Urinary bladder (tissue), 4 donors: ENCODE results near the gene HOXC4. TPM values are rescaled to one million over a fixed set of nuclear protein-coding genes. Genes with fewer than 3 reads are reported as not detected.

Experiments
- DNase-seq: peaks from one replicate; pipeline ENCODE4 v3.0.0-alpha.2; 2015; ENCODE audit errors: extremely low spot score
- H3K27ac ChIP-seq: one replicate; pipeline ENCODE4 v1.5.1; 2013; ENCODE audit warnings: low read depth, mild to moderate bottlenecking, moderate library complexity
- H3K36me3 ChIP-seq: one replicate; pipeline ENCODE4 v1.6.1; 2013; ENCODE audit warnings: mild to moderate bottlenecking, moderate library complexity; ENCODE audit not compliant: insufficient read depth
- H3K4me1 ChIP-seq: one replicate; pipeline ENCODE4 v1.6.1; 2013; ENCODE audit warnings: mild to moderate bottlenecking, moderate library complexity; ENCODE audit not compliant: insufficient read depth
- H3K4me3 ChIP-seq: one replicate; pipeline ENCODE4 v1.5.1; 2013; ENCODE audit warnings: low read depth, low read length
- WGBS: extraction: QIAGEN DNeasy Blood & Tissue Kit; methylation state at CpG from one replicate; pipeline ENCODE4 v1.1.7; 2013; 5-methylcytosine and 5-hydroxymethylcytosine counted together
- polyA plus RNA-seq: library from polyadenylated mRNA; stranded (reverse); fragments of 200-250 nt; gene quantifications from one replicate; pipeline ENCODE4 v1.2.3, GENCODE V29; 2013
- total RNA-seq: library from RNA; depleted of rRNA; stranded (reverse); fragments of >200 nt; gene quantifications from one replicate; pipeline ENCODE4 v1.2.3, GENCODE V29; 2014
- donor health status: healthy with polysubstance abuse.
- donor health status: healthy.

Gene HOXC4
- total and polyA plus RNA-seq, 2 donors = 0.58 to 1.6 TPM

GRCh38 chr12:54046809-54047159, 6.9 kb upstream of the HOXC4 start:
- WGBS = 16% methylated on average over 27 of the region's 27 CpGs
- no peak for DNase-seq
- no peak overlapping the region for H3K4me3 ChIP-seq

GRCh38 chr12:54047160-54047963, 6.3 kb upstream of the HOXC4 start:
- no peak overlapping the region for H3K4me3 ChIP-seq
- H3K27ac ChIP-seq = no peak overlapping the region
- no peaks in the 10 kb centered on the region for H3K4me1 ChIP-seq
- H3K36me3 ChIP-seq = no peaks in the 10 kb centered on the region
- DNase-seq = no peak
- 10% methylated on average over 61 of the region's 61 CpGs for WGBS

More at GRCh38 chr12:54046809-54047159, 6.9 kb upstream of the HOXC4 start:
- Histone ChIP-seq H3K4me1 (no peaks in the 10 kb centered on the region), H3K36me3 (no peaks in the 10 kb centered on the region), H3K27ac (no peak overlapping the region)

GRCh38 chr12:54047964-54048303, 5.7 kb upstream of the HOXC4 start:
- DNase-seq = no peak
- Histone ChIP-seq H3K27ac (no peak overlapping the region), H3K4me3 (no peak overlapping the region), H3K36me3 (no peaks in the 10 kb centered on the region), H3K4me1 (no peaks in the 10 kb centered on the region)
- WGBS = 25% methylated on average over 8 of the region's 8 CpGs

- Histone ChIP-seq H3K27ac (no peak overlapping the region), H3K4me1 (peaks cover 1% of the 10 kb centered on the region), H3K4me3 (no peak overlapping the region), H3K36me3 (no peaks in the 10 kb centered on the region)
- WGBS = 27% methylated on average over 3 of the region's 3 CpGs
- DNase-seq = no peak
Measured at GRCh38 chr12:54048406-54049093, 5.1 kb upstream of the HOXC4 start.

- H3K4me3 ChIP-seq = no peak overlapping the region
- 36% methylated on average over 6 of the region's 6 CpGs for WGBS
- no peaks in the 10 kb centered on the region for H3K36me3 ChIP-seq
- no peak for DNase-seq
- H3K4me1 ChIP-seq = peaks cover 1% of the 10 kb centered on the region
- no peak overlapping the region for H3K27ac ChIP-seq
Measured at GRCh38 chr12:54049108-54049507, 4.5 kb upstream of the HOXC4 start.

GRCh38 chr12:54050482-54050810, 3.2 kb upstream of the HOXC4 start:
- Histone ChIP-seq H3K27ac (no peak overlapping the region), H3K4me3 (no peak overlapping the region), H3K36me3 (no peaks in the 10 kb centered on the region), H3K4me1 (peaks cover 1% of the 10 kb centered on the region)
- 17% methylated on average over 2 of the region's 2 CpGs for WGBS
- DNase-seq = no peak

GRCh38 chr12:54051026-54051842, 2.4 kb upstream of the HOXC4 start:
- 18% methylated on average over 12 of the region's 12 CpGs for WGBS
- Histone ChIP-seq H3K27ac (no peak overlapping the region), H3K4me3 (no peak overlapping the region), H3K4me1 (peaks cover 1% of the 10 kb centered on the region), H3K36me3 (no peaks in the 10 kb centered on the region)
- DNase-seq = no peak

- no peak for DNase-seq
- peaks cover 1% of the 10 kb centered on the region for H3K4me1 ChIP-seq
- 7% methylated on average over 24 of the region's 24 CpGs for WGBS
Measured at GRCh38 chr12:54051874-54052437, 1.7 kb upstream of the HOXC4 start.

GRCh38 chr12:54052438-54053002, 1.1 kb upstream of the HOXC4 start:
- 16% methylated on average over 10 of the region's 10 CpGs for WGBS
- Histone ChIP-seq H3K4me1 (peaks cover 1% of the 10 kb centered on the region), H3K36me3 (no peaks in the 10 kb centered on the region), H3K27ac (no peak overlapping the region), H3K4me3 (no peak overlapping the region)
- no peak for DNase-seq

More at GRCh38 chr12:54051874-54052437, 1.7 kb upstream of the HOXC4 start:
- Histone ChIP-seq H3K4me3 (no peak overlapping the region), H3K36me3 (no peaks in the 10 kb centered on the region), H3K27ac (no peak overlapping the region)

- Histone ChIP-seq H3K27ac (no peak overlapping the region), H3K4me3 (peak overlapping the region; percentile 23), H3K4me1 (peaks cover 1% of the 10 kb centered on the region), H3K36me3 (no peaks in the 10 kb centered on the region)
- 7% methylated on average over 22 of the region's 22 CpGs for WGBS
- no peak for DNase-seq
Measured at GRCh38 chr12:54053003-54053750, 458 bp upstream of the HOXC4 start.

GRCh38 chr12:54054742-54055194, 1.1 kb downstream of the HOXC4 start:
- Histone ChIP-seq H3K27ac (no peak overlapping the region), H3K4me1 (peaks cover 4% of the 10 kb centered on the region), H3K36me3 (no peaks in the 10 kb centered on the region), H3K4me3 (no peak overlapping the region)
- no peak for DNase-seq
- 27% methylated on average over 24 of the region's 24 CpGs for WGBS

- Histone ChIP-seq H3K36me3 (no peaks in the 10 kb centered on the region), H3K27ac (no peak overlapping the region), H3K4me3 (no peak overlapping the region), H3K4me1 (peaks cover 4% of the 10 kb centered on the region)
- no peak for DNase-seq
- 69% methylated on average over 2 of the region's 2 CpGs for WGBS
Measured at GRCh38 chr12:54055552-54055951, 1.9 kb downstream of the HOXC4 start.

GRCh38 chr12:54056110-54056509, 2.5 kb downstream of the HOXC4 start:
- H3K4me3 ChIP-seq = no peak overlapping the region
- peaks cover 4% of the 10 kb centered on the region for H3K4me1 ChIP-seq
- H3K36me3 ChIP-seq = no peaks in the 10 kb centered on the region
- H3K27ac ChIP-seq = no peak overlapping the region
- DNase-seq = no peak
